ENCODE measurements around the gene PTPN11. TPM values are rescaled to one million over a fixed set of nuclear protein-coding genes. Genes with fewer than 3 reads are reported as not detected.

PTPN11 gene
- total RNA-seq, 1 experiment from 2014 or later, result 153 TPM

DNA sequence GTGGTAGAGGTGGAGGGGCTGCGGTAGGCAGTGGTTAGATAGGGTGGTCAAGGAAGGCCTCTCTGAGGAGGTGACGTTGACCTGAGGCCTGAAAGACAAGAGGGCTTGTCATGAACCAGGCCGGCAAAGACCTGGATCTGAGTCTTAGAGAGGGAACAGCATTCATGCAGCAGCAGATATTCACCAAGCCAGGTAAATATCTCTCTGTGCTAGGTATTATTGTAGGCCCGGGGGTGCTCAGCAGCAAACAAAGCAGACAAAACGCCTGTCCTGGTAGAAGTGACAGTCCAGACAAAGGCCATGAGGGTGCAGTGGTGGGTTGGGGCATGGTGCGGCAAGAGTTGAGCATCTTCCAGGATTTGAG, 117.6 kb downstream of the PTPN11 start:
- no peak overlapping the region for H3K4me3 Mint-ChIP-seq (ENCODE audit: unreplicated experiment)
- Histone ChIP-seq H3K36me3 (ENCODE audit: control insufficient read depth, insufficient read depth, low read length) (no peaks in the 10 kb centered on the region), H3K4me3 (ENCODE audit: low read depth, low read length) (no peak overlapping the region), H3K4me1 (no peaks in the 10 kb centered on the region), H3K27me3 (replicated peaks; ENCODE audit: control insufficient read depth, insufficient read depth, low read length) (no peaks in the 10 kb centered on the region), H3K9me3 (no peaks in the 10 kb centered on the region)
- no peaks in the 10 kb centered on the region for H3K9me3 Mint-ChIP-seq (ENCODE audit: unreplicated experiment)
- ChIA-PET POLR2A (no interaction called here), CTCF (no interaction called here)
- peaks cover 6% of the 10 kb centered on the region for H3K27me3 Mint-ChIP-seq (ENCODE audit: insufficient read depth, unreplicated experiment)
- H3K27ac Mint-ChIP-seq (ENCODE audit: unreplicated experiment), result no peak overlapping the region
- BruUV-seq (replicated peaks), result no TSS peak
- intact Hi-C loops (cut with micrococcal nuclease; ENCODE audit: unreplicated experiment), result no loop called here
- DNase-seq, result no peak
- H3K4me1 Mint-ChIP-seq (ENCODE audit: low read depth, unreplicated experiment), result peaks cover 14% of the 10 kb centered on the region
- H3K36me3 Mint-ChIP-seq (ENCODE audit: insufficient read depth, unreplicated experiment), result no peaks in the 10 kb centered on the region
- TF ChIP-seq, protein P1, sequence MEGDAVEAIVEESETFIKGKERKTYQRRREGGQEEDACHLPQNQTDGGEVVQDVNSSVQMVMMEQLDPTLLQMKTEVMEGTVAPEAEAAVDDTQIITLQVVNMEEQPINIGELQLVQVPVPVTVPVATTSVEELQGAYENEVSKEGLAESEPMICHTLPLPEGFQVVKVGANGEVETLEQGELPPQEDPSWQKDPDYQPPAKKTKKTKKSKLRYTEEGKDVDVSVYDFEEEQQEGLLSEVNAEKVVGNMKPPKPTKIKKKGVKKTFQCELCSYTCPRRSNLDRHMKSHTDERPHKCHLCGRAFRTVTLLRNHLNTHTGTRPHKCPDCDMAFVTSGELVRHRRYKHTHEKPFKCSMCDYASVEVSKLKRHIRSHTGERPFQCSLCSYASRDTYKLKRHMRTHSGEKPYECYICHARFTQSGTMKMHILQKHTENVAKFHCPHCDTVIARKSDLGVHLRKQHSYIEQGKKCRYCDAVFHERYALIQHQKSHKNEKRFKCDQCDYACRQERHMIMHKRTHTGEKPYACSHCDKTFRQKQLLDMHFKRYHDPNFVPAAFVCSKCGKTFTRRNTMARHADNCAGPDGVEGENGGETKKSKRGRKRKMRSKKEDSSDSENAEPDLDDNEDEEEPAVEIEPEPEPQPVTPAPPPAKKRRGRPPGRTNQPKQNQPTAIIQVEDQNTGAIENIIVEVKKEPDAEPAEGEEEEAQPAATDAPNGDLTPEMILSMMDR (IDR thresholded peaks at IDR 0.05; ENCODE audit: insufficient read depth in 1 of 2, low read depth in 1 of 2, low read length in 1 of 2, severe bottlenecking in 1 of 2, unreplicated experiment in 1 of 2), result no peak

- H3K27me3 Mint-ChIP-seq (ENCODE audit: insufficient read depth, unreplicated experiment), result peaks cover 6% of the 10 kb centered on the region
- H3K27ac Mint-ChIP-seq (ENCODE audit: unreplicated experiment), result no peak overlapping the region
- H3K9me3 ChIP-seq, result no peaks in the 10 kb centered on the region
- H3K9me3 Mint-ChIP-seq (ENCODE audit: unreplicated experiment), result no peaks in the 10 kb centered on the region
- peak; percentile 39 to 55 for DNase-seq
- no TSS peak for BruUV-seq (replicated peaks)
- ChIA-PET CTCF (no interaction called here), POLR2A (no interaction called here)
- intact Hi-C loops (cut with micrococcal nuclease; ENCODE audit: unreplicated experiment), result no loop called here
- H3K27me3 ChIP-seq (replicated peaks; ENCODE audit: control insufficient read depth, insufficient read depth, low read length), result no peaks in the 10 kb centered on the region
- peaks cover 14% of the 10 kb centered on the region for H3K4me1 Mint-ChIP-seq (ENCODE audit: low read depth, unreplicated experiment)
- no peak overlapping the region for H3K4me3 ChIP-seq (ENCODE audit: low read depth, low read length)
- no peaks in the 10 kb centered on the region for H3K4me1 ChIP-seq
- TF ChIP-seq, protein P1 (IDR thresholded peaks at IDR 0.05; ENCODE audit: insufficient read depth in 1 of 2, low read depth in 1 of 2, low read length in 1 of 2, severe bottlenecking in 1 of 2, unreplicated experiment in 1 of 2), result no peak
- H3K4me3 Mint-ChIP-seq (ENCODE audit: unreplicated experiment), result no peak overlapping the region
- no peaks in the 10 kb centered on the region for H3K36me3 Mint-ChIP-seq (ENCODE audit: insufficient read depth, unreplicated experiment)
- no peaks in the 10 kb centered on the region for H3K36me3 ChIP-seq (ENCODE audit: control insufficient read depth, insufficient read depth, low read length)
Observed at GRCh38 chr12:112537710-112538396, 119.1 kb downstream of the PTPN11 start.

DNA sequence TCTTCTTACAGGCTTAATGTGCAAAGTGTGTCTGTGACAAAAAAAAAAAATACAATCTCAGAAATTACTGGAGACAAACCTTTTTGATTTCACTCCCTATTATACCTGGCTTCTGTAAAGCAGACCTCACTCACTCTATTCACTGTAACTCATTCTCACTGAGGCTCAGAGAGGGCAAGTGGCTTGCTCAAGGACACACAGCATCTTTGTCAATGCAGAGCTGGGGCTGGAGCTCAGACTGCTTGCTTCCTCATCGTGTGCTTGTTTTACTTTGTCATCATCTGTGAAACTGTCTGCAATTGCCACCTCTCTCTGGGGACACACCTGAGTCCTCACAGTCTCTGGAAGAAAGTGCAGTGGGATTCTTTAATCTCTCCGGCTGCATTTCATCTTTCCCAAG, 120.0 kb downstream of the PTPN11 start:
- no TSS peak for BruUV-seq (replicated peaks)
- Histone ChIP-seq H3K9me3 (no peaks in the 10 kb centered on the region), H3K27me3 (replicated peaks; ENCODE audit: control insufficient read depth, insufficient read depth, low read length) (no peaks in the 10 kb centered on the region), H3K36me3 (ENCODE audit: control insufficient read depth, insufficient read depth, low read length) (no peaks in the 10 kb centered on the region), H3K4me3 (ENCODE audit: low read depth, low read length) (no peak overlapping the region), H3K4me1 (no peaks in the 10 kb centered on the region)
- Mint-ChIP-seq H3K4me3 (ENCODE audit: unreplicated experiment) (no peak overlapping the region), H3K4me1 (ENCODE audit: low read depth, unreplicated experiment) (peaks cover 14% of the 10 kb centered on the region), H3K36me3 (ENCODE audit: insufficient read depth, unreplicated experiment) (no peaks in the 10 kb centered on the region), H3K27me3 (ENCODE audit: insufficient read depth, unreplicated experiment) (peaks cover 8% of the 10 kb centered on the region), H3K9me3 (ENCODE audit: unreplicated experiment) (no peaks in the 10 kb centered on the region), H3K27ac (ENCODE audit: unreplicated experiment) (no peak overlapping the region)
- ChIA-PET POLR2A (no interaction called here), CTCF (no interaction called here)
- DNase-seq, result no peak
- TF ChIP-seq, protein P1 (IDR thresholded peaks at IDR 0.05; ENCODE audit: insufficient read depth in 1 of 2, low read depth in 1 of 2, low read length in 1 of 2, severe bottlenecking in 1 of 2, unreplicated experiment in 1 of 2), result no peak
- intact Hi-C loops (cut with micrococcal nuclease; ENCODE audit: unreplicated experiment), result no loop called here
